Ascending aorta (tissue), 2 donors: Measurements from ENCODE around the gene SH2D2A. TPM values are rescaled to one million over a fixed set of nuclear protein-coding genes. Genes with fewer than 3 reads are reported as not detected.

Experiments used
- DNase-seq, 2 donors: peaks; one replicate each; pipeline ENCODE4 v3.0.0-alpha.2; 2019; ENCODE audit warnings: low spot score in 2 of 2
- H3K27ac ChIP-seq, 2 donors: fragments of 200-600 bp; sonication (generic); one replicate each; pipeline ENCODE4 v1.5.1; 2016 to 2017; ENCODE audit warnings: mild to moderate bottlenecking in 1 of 2
- H3K27me3 ChIP-seq: fragments of 200-600 bp; sonication (generic); one replicate; pipeline ENCODE4 v1.5.1; 2017
- H3K36me3 ChIP-seq, 2 donors: fragments of 200-600 bp; sonication (generic); one replicate each; pipeline ENCODE4 v1.5.1; 2016
- H3K4me1 ChIP-seq, 2 donors: fragments of 200-600 bp; sonication (generic); one replicate each; pipeline ENCODE4 v1.5.1; 2016 to 2017; ENCODE audit warnings: mild to moderate bottlenecking in 1 of 2
- H3K4me3 ChIP-seq, 2 donors: fragments of 200-600 bp; sonication (generic); one replicate each; pipeline ENCODE4 v1.5.1; 2016 to 2017; ENCODE audit warnings: mild to moderate bottlenecking in 1 of 2
- H3K9me3 ChIP-seq, 2 donors: fragments of 200-600 bp; sonication (generic); one replicate each; pipeline ENCODE4 v1.5.1; 2016
- CTCF ChIP-seq, 3 experiments: fragments of 200-600 bp in 2 of 3; fragments of 450-650 bp in 1 of 3; sonication (generic) in 2 of 3; IDR thresholded peaks; one replicate each; pipeline ENCODE4 v1.5.1; 2016 to 2019; ENCODE audit warnings: antibody characterized with exemption in 3 of 3, mild to moderate bottlenecking in 1 of 3, moderate library complexity in 1 of 3
- intact Hi-C: fragments of 100-400 bp; cut with DNase I; formaldehyde crosslinking; loops from one replicate; pipeline ENCODE4 v1.15.1; 2023
- total RNA-seq: library from RNA; depleted of rRNA; stranded (reverse); fragments of >200 nt; gene quantifications from one replicate; pipeline ENCODE4 v1.1.0, GENCODE V29; 2016

SH2D2A gene
- total RNA-seq, 1 donor from 2014 or later: not detected

GRCh38 chr1:156804572-156805243 lies 11.9 kb downstream of the SH2D2A start:
- H3K9me3 ChIP-seq: no peaks in the 10 kb centered on the region
- no peak for TF ChIP-seq CTCF (IDR thresholded peaks at IDR 0.05)
- no peak overlapping the region for H3K27ac ChIP-seq
- H3K36me3 ChIP-seq: peaks cover 15 to 24% of the 10 kb centered on the region in 2 donors
- no peaks in the 10 kb centered on the region for H3K4me1 ChIP-seq
- H3K4me3 ChIP-seq: no peak overlapping the region
- intact Hi-C loops: no loop called here
- no peaks in the 10 kb centered on the region for H3K27me3 ChIP-seq
- DNase-seq: no peak

- Histone ChIP-seq H3K4me3 (no peak overlapping the region), H3K9me3 (no peaks in the 10 kb centered on the region), H3K36me3 (peaks cover 18 to 28% of the 10 kb centered on the region in 2 donors), H3K4me1 (no peaks in the 10 kb centered on the region), H3K27ac (no peak overlapping the region), H3K27me3 (no peaks in the 10 kb centered on the region)
- DNase-seq: no peak
- intact Hi-C loops: no loop called here
- TF ChIP-seq CTCF (IDR thresholded peaks at IDR 0.05): no peak
These were observed 12.6 kb downstream of the SH2D2A start for GRCh38 chr1:156804026-156804425.

GRCh38 chr1:156803086-156803851 lies 13.4 kb downstream of the SH2D2A start:
- H3K27me3 ChIP-seq: no peaks in the 10 kb centered on the region
- no peaks in the 10 kb centered on the region for H3K4me1 ChIP-seq
- H3K36me3 ChIP-seq: peaks cover 19 to 35% of the 10 kb centered on the region in 2 donors
- intact Hi-C loops: no loop called here
- no peak overlapping the region for H3K4me3 ChIP-seq
- no peaks in the 10 kb centered on the region for H3K9me3 ChIP-seq
- no peak for DNase-seq
- H3K27ac ChIP-seq: no peak overlapping the region
- TF ChIP-seq CTCF (IDR thresholded peaks at IDR 0.05): no peak

- no peak for TF ChIP-seq CTCF (IDR thresholded peaks at IDR 0.05)
- Histone ChIP-seq H3K4me3 (no peak overlapping the region), H3K36me3 (peaks cover 27 to 43% of the 10 kb centered on the region in 2 donors), H3K27ac (no peak overlapping the region), H3K27me3 (no peaks in the 10 kb centered on the region), H3K4me1 (no peaks in the 10 kb centered on the region), H3K9me3 (no peaks in the 10 kb centered on the region)
- intact Hi-C loops: no loop called here
- no peak for DNase-seq
These were observed 14.2 kb downstream of the SH2D2A start for GRCh38 chr1:156802421-156802935.

GRCh38 chr1:156801409-156802121 lies 15.1 kb downstream of the SH2D2A start:
- DNase-seq: no peak
- Histone ChIP-seq H3K27me3 (no peaks in the 10 kb centered on the region), H3K9me3 (no peaks in the 10 kb centered on the region), H3K36me3 (peaks cover 32 to 52% of the 10 kb centered on the region in 2 donors), H3K4me3 (no peak overlapping the region), H3K4me1 (no peaks in the 10 kb centered on the region), H3K27ac (no peak overlapping the region)
- TF ChIP-seq CTCF (IDR thresholded peaks at IDR 0.05): no peak
- intact Hi-C loops: no loop called here
